Measurements from ENCODE around the gene TRIP4. TPM values are rescaled to one million over a fixed set of nuclear protein-coding genes. Genes with fewer than 3 reads are reported as not detected.

Gene TRIP4
- total RNA-seq, 1 donor from 2014 or later: 46.1 TPM

DNA sequence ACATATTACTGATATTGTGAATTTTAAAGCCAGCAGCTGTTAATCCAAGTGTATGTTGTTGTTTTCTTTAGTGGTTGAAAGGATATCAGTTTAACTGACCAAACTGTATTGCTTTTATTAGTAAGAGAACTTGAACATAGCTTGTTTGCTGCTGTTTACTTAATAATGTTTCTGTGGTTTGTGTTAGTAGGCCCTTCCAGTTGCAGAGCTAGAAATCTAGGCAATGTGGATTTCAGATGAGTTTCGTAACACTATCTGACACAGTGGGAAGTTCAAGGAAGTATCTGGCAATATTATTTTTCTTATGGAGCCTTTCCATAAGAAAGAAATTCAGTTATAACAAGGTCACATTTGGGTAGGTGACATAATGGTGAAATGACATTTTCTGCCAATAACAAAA, 91.2 kb downstream of the TRIP4 start:
- no peak for DNase-seq (ENCODE audit: low spot score)
- Mint-ChIP-seq H3K36me3 (ENCODE audit: low read depth, unreplicated experiment) (peaks cover 7% of the 10 kb centered on the region), H3K4me1 (ENCODE audit: unreplicated experiment) (no peaks in the 10 kb centered on the region), H3K27ac (ENCODE audit: unreplicated experiment) (no peak overlapping the region), H3K27me3 (ENCODE audit: unreplicated experiment) (peaks cover 2% of the 10 kb centered on the region), H3K9me3 (ENCODE audit: unreplicated experiment) (no peaks in the 10 kb centered on the region), H3K4me3 (ENCODE audit: unreplicated experiment) (no peak overlapping the region)
- no peak for TF ChIP-seq CTCF (IDR thresholded peaks at IDR 0.05; ENCODE audit: unreplicated experiment)

DNA sequence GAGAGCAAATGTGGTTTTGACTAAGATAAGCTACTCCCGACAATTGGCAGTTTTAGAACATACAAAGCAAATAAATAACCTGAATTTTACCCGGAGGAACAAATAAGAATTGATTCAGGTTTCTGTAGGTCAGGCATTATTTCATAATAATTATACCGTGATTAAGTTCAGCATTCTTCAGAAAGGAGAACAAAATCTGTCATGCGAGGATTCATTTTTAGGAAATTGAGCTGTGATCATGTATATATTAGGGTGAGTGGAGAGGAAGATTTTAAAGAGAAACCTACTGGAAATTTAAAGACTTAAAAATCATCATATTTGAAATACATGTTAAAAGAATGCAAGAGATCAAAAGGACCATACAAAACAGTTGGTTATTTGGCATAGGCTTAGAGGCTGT, 93.3 kb downstream of the TRIP4 start:
- no peak for TF ChIP-seq CTCF (IDR thresholded peaks at IDR 0.05; ENCODE audit: unreplicated experiment)
- Mint-ChIP-seq H3K27ac (ENCODE audit: unreplicated experiment) (no peak overlapping the region), H3K36me3 (ENCODE audit: low read depth, unreplicated experiment) (peaks cover 10% of the 10 kb centered on the region), H3K4me3 (ENCODE audit: unreplicated experiment) (no peak overlapping the region), H3K4me1 (ENCODE audit: unreplicated experiment) (no peaks in the 10 kb centered on the region), H3K9me3 (ENCODE audit: unreplicated experiment) (no peaks in the 10 kb centered on the region), H3K27me3 (ENCODE audit: unreplicated experiment) (no peaks in the 10 kb centered on the region)
- no peak for DNase-seq (ENCODE audit: low spot score)

- Mint-ChIP-seq H3K27ac (ENCODE audit: unreplicated experiment) (no peak overlapping the region), H3K4me3 (ENCODE audit: unreplicated experiment) (no peak overlapping the region), H3K4me1 (ENCODE audit: unreplicated experiment) (no peaks in the 10 kb centered on the region), H3K9me3 (ENCODE audit: unreplicated experiment) (no peaks in the 10 kb centered on the region), H3K36me3 (ENCODE audit: low read depth, unreplicated experiment) (peaks cover 6% of the 10 kb centered on the region), H3K27me3 (ENCODE audit: unreplicated experiment) (no peaks in the 10 kb centered on the region)
- TF ChIP-seq CTCF (IDR thresholded peaks at IDR 0.05; ENCODE audit: unreplicated experiment): no peak
- DNase-seq (ENCODE audit: low spot score): no peak
These were observed 96.1 kb downstream of the TRIP4 start for GRCh38 chr15:64483749-64484148.

DNA sequence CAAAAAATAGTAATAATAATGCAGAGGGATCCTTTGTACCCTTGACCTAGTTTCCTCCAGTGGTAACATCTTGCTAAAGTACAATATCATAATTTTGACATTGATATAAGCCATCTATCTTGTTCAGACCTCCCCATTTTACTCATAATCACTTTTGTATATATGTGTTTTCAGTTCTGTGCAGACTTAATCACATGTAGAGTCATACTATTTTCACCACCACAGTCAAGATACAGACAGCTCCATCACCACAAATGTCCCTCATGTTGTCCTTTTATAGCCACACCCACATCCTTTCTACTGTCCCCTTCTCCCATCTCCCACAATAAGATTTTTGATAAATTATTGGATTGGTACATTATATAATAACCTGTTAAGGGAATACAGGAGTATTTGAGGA, 98.2 kb downstream of the TRIP4 start:
- no peak overlapping the region for H3K27ac Mint-ChIP-seq (ENCODE audit: unreplicated experiment)
- no peaks in the 10 kb centered on the region for H3K27me3 Mint-ChIP-seq (ENCODE audit: unreplicated experiment)
- no peaks in the 10 kb centered on the region for H3K4me1 Mint-ChIP-seq (ENCODE audit: unreplicated experiment)

More for the DNA sequence above, 98.2 kb downstream of the TRIP4 start:
- Mint-ChIP-seq H3K36me3 (ENCODE audit: low read depth, unreplicated experiment) (peaks cover 6% of the 10 kb centered on the region), H3K4me3 (ENCODE audit: unreplicated experiment) (no peak overlapping the region), H3K9me3 (ENCODE audit: unreplicated experiment) (no peaks in the 10 kb centered on the region)
- no peak for DNase-seq (ENCODE audit: low spot score)
- no peak for TF ChIP-seq CTCF (IDR thresholded peaks at IDR 0.05; ENCODE audit: unreplicated experiment)
